GM18498 (cell line): ENCODE results near the gene PPP2R1B.

Experiments used
- ATAC-seq: cut with Tn5 transposase; IDR thresholded peaks from one replicate; pipeline ENCODE4 v1.9.1; 2021; ENCODE audit warnings: mild to moderate bottlenecking, moderate library complexity; ENCODE audit not compliant: unreplicated experiment

Gene PPP2R1B

DNA sequence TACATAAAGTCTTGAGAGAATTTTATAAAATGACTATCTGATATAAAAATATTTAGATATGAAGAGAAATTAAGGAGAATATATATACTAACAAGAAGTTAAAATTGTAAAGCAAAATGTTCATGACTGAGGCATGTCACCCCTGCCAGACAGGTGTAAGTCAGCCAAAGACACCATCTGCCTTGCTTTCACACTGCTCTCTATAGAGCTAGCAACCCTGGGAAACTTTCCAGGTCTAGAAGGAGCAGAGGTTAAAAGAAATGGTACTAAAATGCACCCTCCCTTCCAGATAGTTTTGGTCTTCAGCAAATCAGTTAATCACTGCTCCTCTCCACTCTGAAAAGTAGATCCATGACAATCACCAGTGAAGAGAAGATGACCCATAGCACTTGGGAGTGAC is 16.5 kb downstream of the PPP2R1B start:
- ATAC-seq: no peak

DNA sequence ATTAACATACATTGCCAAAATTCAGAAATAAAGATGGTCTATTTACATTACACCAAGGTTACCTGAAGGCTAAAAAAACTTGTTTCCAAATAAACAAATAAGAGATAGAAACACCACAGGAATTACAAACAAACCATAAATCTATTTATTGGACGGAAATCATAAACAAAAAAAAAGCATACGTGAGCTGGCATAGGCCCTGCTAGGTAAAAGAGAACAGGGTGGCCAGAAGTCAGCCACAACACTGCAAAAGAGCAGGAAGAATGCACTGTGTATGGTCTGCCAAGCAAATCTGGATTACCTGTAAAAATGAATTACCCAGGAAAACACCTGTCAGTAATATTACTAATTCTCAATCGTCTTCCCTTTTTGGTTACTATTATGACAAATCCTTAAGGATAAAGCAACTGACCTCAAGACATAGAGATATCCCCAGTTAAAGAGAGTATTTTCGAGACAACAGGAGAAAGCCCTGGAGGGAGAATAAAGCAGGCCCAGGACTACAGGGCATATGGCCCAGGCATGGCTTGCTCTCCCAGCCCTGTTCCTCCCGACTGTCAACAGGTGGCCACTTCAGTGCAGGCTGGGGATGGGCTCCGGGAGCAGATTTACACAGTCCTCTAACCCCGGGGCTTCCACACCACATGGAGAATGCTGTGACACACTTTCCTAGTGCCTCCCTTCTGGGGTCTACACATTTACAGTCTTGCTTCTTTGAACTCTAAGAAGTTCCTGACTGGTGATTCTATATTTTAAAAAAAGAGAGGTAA is 18.0 kb downstream of the PPP2R1B start:
- no peak for ATAC-seq

DNA sequence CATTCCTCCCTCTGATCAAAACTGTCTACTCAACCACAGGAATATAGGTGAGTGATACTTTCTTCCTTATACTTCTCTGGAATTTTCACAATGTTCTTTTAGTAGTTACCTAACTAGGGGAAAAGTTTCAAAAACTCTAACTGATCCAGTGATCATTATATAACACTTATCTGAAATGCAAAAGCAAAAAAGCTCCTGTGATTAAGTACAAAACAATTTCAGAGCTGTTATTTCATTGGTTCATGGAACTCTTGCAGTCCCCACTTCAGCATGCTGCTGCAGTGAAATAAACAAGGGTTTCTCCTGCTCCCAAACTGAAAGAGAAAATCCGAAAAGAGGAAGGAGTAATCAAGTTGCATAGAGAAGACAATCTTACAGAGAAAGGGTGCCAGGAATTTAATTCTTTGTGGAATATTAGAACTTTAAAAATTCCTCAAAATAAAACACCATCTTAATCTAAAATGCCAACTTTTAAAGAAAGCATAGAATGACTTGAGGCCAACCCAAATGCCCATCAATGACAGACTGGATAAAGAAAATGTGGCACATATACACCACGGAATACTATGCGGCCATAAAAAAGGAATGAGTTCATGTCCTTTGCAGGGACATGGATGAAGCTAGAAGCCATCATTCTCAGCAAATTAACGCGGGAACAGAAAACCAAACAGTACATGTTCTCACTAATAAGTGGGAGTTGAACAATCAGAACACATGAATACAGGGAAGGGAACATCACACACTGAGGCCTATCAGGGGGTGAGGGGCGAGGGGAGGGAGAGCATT is 20.3 kb downstream of the PPP2R1B start:
- ATAC-seq: no peak

DNA sequence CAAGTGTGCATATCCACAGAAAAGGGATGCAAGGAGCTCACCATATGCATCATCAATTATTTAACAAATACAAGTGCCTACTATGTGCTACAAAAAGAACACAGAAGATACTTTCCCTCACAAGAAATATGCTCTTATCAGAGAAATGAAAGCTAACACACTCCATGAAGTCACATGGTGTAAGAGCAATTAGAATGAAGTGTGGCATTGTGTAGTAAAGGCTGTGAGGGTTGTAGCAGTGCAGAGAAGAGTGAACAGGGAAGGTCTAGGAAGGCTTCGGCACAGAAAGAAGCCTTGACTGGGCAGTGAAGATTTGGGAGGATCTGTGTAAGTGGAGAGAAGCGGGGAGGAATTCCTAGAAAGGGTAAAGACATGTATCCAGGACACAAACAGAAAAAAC is 22.5 kb downstream of the PPP2R1B start:
- no peak for ATAC-seq

DNA sequence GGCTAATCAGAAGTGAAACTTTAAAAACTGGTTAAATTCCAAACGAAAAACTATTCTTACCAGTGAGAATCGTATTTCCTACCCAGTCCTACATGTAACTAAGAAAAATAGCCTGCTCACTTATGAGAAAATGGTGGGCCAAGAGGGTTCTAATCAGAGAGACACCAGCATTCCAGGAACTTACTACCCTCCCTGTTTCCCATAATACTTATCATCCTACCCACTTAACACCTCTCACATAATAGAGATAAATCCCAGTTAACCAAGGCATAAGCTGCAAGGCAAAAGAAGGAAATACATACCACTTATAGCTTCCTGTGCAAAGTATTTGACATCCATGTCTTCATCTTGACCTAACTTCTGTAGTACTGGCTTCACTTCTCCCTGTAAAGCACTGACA is 24.4 kb downstream of the PPP2R1B start:
- no peak for ATAC-seq

DNA sequence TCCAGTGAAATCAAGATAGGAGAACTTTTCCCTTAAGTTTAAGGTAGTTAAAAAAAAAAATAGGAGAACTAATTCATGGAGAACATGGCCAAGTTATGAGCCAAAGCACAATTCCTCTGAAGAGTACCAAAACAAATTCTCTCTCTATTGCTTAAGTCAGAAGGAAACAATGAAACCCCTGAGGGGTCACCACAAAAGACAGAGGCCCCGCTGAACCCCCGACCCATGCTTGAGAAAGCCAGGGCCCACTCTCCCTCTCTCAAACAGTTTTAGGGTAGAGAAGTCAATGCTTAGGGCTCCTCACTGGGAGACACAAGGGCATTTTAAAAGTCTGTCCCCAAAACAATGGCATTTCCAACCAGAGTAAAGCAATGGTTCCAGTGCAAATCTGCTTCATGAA is 26.9 kb downstream of the PPP2R1B start:
- ATAC-seq: no peak

DNA sequence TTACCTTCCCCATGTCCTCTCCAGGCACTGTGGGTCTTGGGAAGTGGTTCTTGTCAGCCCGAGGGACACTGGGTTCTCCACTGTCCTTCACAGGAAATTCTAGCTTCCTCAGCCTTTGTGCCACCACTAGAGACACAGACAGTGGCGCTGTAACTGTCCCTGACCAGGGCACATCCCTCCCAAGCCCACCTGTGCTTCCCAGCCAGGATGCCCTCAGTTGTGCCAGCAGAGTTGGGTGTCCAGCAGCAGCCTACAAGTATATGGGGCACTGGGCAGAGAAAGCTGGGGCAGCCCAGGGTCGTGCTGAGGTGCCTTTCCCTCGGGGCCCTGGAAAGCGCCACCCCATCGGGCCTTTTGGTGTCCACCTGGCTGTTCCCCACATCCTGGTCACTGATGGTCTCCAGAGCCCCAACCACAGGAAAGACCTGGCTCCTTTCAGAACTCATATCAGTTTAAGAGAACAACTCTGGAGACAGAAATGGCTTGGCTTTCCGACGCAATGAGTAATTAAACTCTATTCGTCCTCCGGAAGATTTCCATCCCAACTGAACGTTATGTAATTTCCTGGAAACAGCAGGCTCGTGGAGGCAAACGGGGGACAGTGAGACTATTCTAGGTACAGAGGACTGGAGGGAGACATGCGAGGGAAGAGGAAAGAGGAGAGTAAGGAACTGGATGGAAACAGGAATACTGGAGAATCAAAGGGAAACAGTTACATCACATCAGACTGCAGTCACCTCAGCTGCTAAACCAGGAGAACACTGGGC is 28.6 kb downstream of the PPP2R1B start:
- no peak for ATAC-seq

DNA sequence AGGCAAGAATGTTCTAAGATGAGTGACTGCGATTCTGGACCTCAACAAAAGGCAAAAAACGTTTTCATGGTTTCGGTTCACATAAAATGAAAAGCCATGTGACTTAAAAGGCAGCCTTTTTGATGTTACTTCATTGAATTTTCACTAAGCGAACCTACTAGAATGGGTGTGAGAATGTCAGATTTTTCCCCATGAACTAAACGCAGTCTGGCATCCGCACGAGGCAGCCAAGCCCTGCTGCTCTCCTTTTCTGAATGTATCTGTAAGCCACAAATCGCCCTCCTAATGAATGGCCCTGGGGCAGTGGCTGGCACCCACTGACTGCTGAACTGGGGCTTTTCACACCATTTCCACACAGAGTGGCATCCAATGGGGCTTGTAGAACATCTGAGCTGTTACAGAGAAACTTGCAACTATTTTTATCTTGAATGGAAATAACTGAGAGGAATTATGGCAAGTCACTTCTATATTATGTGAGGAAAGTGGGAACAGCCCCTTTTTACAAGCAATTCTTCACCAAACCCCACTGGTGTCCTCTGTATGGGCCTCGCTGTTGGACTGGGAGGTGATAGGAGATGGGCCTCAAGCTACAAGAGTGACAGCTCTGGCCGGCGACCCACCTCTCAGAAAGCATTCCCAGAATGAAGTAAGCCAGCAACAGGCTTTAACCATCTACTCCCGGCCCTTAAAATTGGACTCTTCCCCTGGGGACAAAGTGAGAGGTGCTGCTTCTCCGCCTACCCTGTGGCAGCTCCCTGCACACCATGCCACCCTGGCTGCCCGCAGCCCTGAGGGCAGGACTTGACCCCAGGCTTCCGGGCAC is 29.4 kb downstream of the PPP2R1B start:
- ATAC-seq: no peak

DNA sequence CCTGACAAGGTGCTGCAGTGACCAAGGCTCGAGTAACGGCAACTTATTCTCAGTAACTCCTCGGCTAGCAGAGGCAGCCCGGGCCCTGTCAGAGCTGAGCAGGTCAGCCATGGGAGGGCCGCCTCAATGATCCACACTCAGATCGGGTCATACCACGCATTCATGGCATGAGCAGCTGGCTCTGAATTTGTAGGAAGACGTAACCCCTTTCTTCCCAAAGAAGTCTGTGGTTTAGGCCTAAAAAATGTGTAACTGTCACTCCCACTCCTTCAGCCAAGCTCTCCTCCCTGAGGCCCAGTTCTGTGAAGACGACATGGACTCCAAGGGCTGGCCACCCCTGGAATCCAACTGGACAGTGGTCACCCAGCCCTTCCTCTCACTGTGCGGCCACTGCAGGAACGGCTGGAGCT is 30.0 kb downstream of the PPP2R1B start:
- ATAC-seq: no peak

DNA sequence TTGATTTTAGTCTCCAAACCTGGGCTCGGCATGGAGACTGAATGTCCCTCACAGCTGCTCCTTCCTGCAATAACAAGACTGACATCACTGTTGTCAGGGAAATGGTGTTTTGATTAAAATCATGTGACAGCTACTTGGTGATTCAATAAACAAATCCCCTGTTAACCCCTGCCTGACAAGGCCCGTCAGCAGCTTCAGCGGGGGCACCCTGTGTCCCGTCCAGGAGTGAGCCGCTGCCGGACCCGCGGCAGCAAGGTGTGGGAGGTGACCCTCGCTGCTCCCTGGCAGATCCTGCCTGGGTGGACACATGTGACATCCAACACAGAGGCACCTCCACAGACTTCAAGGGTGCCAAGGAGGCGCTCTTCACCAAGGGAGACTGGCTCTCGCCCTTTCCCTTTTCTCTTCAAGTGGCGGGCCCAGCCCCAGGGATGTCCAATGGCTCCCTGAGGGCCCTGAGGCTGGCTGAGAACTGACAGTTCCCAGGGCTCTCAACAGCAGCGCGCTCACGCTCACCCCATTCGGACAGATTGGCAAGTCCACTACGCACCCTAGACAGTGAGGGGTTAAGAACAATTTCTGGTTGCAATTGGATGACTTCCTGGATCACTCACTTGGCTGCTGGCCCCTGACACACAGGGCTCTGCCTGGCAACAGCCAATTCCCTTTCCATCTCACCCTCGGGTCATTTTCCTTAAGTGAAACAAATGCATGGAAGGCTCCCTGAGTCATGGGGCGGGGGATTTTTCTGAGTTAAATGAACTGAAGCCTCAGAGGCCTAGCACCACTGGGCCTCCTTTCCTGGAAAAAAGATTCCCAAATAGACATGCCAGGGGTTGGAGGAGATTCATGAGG is 30.7 kb downstream of the PPP2R1B start:
- no peak for ATAC-seq

DNA sequence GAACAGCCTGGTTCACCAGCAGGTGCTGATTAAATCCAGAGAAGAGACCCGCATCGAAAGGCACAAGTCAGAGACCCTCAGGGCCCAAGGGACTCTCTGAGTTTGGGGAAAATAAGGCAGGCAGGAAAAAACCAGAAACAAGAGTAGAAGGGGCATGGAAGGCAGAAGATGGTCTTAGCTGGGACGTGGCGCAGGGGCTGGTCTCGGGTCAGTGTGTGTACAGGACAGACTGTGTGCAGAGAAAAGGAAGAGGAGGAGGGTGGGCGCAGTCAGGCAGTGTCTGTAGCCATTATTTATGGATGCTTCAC is 31.3 kb downstream of the PPP2R1B start:
- ATAC-seq: no peak

DNA sequence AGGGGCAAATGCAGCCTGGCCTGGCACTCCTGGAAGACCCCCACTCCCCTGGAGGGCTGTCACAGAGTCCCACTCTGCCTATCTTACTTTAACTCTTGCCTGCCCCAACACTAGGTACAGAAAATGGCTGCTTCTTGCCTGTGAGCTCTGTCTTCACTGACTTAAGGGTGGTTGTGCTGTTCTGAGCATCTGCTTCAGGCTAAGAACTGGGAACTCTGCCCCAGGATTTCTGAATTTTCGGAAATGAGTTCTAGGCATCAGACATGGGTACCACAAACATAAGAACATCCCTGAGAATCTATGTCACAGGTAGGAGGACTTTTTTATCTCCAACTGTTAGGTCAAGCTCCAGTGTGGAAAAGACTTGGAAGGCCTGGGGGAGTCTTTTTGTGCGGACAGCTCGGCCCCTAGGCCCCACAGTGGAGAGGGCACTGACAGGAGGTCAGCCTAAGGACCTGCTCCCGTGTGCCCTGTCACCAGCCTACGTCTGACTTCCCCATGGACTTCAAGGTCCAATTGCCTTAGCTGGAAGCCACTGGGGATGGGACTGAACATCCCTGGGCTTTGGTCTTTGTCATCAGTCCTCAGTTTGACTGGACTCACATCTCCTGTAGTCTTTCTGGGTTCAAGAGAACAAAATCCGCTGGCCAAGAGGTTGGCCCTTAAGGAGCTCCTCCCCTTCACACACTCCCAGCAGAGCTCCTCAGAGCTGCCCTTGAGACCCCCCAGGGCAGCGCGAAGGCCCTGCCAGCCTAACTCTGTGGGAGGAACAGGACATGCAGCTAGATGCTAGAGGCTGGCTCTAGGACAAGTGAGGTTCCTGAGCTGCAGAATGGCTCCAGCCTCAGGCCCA is 31.9 kb downstream of the PPP2R1B start:
- ATAC-seq: no peak

DNA sequence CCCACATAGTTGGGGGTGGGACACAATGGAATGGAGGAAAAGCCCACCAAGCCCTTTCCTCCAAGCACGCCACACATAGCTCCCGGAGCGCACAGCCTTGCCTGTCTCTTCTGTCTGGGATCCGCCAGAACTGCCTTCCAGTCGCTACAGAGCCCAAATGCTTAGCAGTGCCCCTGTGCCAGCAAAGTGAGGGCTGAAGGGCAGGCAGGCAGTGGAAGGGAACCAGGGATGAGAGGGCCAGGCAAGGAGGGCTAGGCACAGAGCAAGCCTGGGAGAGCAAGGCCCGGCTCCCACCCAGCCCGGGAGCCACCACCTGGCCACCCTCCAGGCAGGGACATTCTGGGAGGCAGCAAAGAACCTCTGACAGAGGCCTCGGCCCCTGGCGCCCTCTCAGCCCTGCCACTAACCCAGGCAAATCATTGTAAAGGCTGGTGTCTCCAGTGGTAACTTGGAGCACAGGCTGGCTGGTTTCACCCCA is 32.5 kb downstream of the PPP2R1B start:
- no peak for ATAC-seq

DNA sequence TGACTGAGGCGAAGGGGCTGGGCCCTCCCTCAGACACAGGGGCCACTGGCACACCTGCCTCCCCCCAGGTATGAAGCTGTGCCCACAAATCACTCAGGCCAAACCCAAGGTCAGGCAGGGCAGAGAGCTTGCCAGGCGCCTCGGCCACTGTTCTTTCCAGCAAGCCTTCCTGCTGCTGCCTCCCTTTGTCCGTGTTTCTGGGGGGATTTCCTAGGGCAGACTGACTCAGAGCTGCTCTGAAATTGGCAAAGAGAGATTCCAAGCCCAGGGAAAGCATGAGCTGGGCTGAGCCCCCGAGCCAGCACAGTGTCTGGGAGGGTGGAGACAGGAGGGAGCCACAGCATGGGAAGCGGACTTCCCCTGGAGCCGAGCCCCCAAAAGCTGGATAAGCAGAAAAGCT is 33.2 kb downstream of the PPP2R1B start:
- no peak for ATAC-seq

DNA sequence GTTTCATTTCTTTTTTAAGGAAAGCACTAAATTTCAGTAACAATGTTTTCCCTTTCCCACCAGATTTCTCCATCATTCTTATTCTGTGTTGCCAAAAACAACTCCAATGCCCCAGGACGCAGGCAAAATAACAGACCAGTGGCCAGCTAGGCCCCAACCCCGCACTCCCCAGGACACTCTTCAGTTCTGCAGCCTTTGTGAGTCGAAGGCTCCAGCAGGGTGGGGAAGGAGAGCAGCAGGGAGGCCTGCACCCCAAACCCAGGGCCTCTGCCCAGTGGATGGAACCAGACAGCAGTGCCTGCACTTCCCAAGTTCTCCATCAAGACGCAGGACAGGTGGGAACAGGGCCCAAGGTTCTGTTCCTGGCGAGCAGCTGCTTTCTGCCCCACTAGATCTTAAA is 34.4 kb downstream of the PPP2R1B start:
- no peak for ATAC-seq

DNA sequence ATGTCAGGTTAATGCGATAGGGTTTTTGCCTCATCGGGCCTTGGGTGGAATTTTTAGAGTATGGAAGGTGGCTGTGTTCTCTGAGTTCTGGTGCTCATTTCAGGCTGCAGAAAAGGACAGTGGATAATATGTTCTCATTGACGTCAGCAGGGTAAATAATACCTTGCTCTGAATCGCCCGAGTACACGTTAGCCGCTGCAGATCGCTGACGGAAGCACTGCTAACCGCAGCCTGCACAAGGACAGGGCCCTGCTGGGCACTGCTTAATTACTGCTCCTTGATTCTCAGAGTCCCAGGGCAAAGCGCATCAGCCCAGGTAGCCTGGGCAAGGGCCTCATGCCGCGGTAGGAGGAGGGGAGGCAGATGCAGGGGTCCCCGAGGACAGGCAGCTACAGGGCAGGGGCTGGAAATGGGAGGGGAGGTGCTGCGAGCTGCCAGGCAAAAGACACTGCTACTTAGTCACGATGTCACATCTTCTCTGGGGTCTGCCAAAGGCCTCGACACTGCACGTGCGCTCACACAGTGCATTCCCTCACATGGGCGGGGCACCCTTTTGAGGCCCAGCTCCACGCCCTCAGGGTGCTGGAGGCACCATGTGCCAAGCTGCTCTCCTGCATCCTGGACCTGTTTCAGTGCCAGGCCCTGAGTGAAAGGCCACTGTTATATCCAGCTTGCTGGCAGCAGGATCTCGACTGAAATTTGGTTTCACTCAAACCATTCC is 35.2 kb downstream of the PPP2R1B start:
- ATAC-seq: no peak

DNA sequence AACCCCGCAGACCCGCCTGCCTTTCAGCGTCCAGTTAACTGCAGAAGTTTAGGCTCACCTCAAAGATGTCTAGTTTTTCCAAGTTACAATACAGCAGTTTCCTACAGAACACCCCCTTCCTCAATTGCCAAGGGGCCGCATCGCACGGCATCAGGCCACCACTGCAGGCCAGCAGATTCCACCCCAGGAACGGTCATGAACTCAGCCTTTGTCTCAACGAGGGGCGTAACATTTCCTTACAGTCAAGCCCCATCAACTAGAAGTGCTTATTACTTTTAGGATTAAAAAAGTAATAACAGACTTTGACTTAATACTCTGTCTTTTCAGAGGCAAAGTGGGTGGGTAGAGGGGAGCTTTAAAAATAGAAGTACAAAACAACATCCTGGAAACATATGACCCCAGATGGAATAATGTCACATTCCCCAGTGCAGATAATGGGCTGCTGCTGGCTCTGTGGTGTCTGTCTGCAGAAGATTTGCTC is 36.3 kb downstream of the PPP2R1B start:
- no peak for ATAC-seq
